HFF-Myc (cell line): Measurements from ENCODE around the gene NRG2.

Experiments used
- DNase-seq: peaks from one replicate; pipeline ENCODE4 v3.0.0-alpha.2; 2011; ENCODE audit warnings: low read depth; ENCODE audit errors: extremely low read depth
- H3K4me3 ChIP-seq: replicated peaks from 2 replicates; pipeline ENCODE4 v1.5.1; 2011; ENCODE audit warnings: low read depth, mild to moderate bottlenecking, control low read depth, low read length
- CTCF ChIP-seq: IDR thresholded peaks from 2 replicates; pipeline ENCODE4 v1.5.1; 2012; ENCODE audit warnings: mild to moderate bottlenecking, low read depth, low read length, control low read depth; ENCODE audit errors: missing control alignments

NRG2 gene

GRCh38 chr5:139994234-139994633, 48.9 kb downstream of the NRG2 start:
- no peak overlapping the region for H3K4me3 ChIP-seq
- TF ChIP-seq CTCF = no peak
- DNase-seq = no peak

- H3K4me3 ChIP-seq = no peak overlapping the region
- peak; percentile 10 for DNase-seq
- no peak for TF ChIP-seq CTCF
These were observed 57.4 kb downstream of the NRG2 start for GRCh38 chr5:139985733-139986132.

- H3K4me3 ChIP-seq = no peak overlapping the region
- no peak for TF ChIP-seq CTCF
- DNase-seq = no peak
These were observed 57.8 kb downstream of the NRG2 start for GRCh38 chr5:139985290-139985689.

GRCh38 chr5:139984816-139985215, 58.3 kb downstream of the NRG2 start:
- no peak overlapping the region for H3K4me3 ChIP-seq
- no peak for TF ChIP-seq CTCF
- DNase-seq = no peak

- no peak overlapping the region for H3K4me3 ChIP-seq
- DNase-seq = no peak
- TF ChIP-seq CTCF = no peak
These were observed 60.2 kb downstream of the NRG2 start for GRCh38 chr5:139982975-139983240.

GRCh38 chr5:139982157-139982974, 60.7 kb downstream of the NRG2 start:
- DNase-seq = peak; percentile 9

More at GRCh38 chr5:139982157-139982974, 60.7 kb downstream of the NRG2 start:
- H3K4me3 ChIP-seq = no peak overlapping the region
- no peak for TF ChIP-seq CTCF
